Spleen (tissue), 7 donors: ENCODE data around the gene RHOF.

Source experiments
- POLR2A ChIP-seq, 3 donors: fragments of 450-650 bp; IDR thresholded peaks; one replicate each; pipeline ENCODE4 v1.5.1; 2017; ENCODE audit warnings: antibody characterized with exemption in 3 of 3, mild to moderate bottlenecking in 1 of 3
- TF ChIP-seq, protein P1 (sequence below), 11 experiments: fragments of 200-600 bp in 7 of 11; fragments of 450-650 bp in 4 of 11; sonication (generic) in 4 of 11; IDR thresholded peaks in 8 of 11; conservative IDR thresholded peaks in 3 of 11; 1 replicate in 7 of 11; 2 replicates in 4 of 11; pipeline versions ENCODE4 v1.4.0 to v1.8.0; 2016 to 2021; ENCODE audit warnings: antibody characterized with exemption in 11 of 11, inconsistent platforms in 4 of 11, mild to moderate bottlenecking in 1 of 11
- donor health status: DM: no; HTN: no; CAD: no; lungs with moderate emphysema.
- donor health status: DM: no; HTN: no; CAD: no.
- donor health status: DM: no; HTN: no; CAD: no.

DNA sequence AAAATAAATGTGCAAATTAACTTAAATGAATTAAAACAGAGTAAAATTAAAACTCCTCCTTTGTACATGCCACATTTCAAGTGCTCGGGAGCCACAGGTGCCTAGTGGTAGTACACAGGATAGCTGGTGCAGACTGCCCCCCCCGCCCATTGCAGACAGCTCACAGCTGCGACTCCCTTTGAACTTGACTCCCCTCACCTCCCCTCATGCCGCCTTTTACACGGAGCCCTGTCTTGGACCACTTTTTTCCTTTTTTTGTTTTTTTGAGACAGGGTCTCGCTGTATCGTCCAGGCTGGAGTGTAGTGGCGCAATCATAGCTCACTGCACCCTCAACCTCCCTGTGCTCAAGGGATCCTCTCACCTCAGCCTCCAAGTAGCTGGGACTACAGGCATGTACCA is 21.8 kb upstream of the RHOF start:
- TF ChIP-seq, protein P1, sequence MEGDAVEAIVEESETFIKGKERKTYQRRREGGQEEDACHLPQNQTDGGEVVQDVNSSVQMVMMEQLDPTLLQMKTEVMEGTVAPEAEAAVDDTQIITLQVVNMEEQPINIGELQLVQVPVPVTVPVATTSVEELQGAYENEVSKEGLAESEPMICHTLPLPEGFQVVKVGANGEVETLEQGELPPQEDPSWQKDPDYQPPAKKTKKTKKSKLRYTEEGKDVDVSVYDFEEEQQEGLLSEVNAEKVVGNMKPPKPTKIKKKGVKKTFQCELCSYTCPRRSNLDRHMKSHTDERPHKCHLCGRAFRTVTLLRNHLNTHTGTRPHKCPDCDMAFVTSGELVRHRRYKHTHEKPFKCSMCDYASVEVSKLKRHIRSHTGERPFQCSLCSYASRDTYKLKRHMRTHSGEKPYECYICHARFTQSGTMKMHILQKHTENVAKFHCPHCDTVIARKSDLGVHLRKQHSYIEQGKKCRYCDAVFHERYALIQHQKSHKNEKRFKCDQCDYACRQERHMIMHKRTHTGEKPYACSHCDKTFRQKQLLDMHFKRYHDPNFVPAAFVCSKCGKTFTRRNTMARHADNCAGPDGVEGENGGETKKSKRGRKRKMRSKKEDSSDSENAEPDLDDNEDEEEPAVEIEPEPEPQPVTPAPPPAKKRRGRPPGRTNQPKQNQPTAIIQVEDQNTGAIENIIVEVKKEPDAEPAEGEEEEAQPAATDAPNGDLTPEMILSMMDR (IDR thresholded peaks at IDR 0.05 in 8 of 11, conservative IDR thresholded peaks at IDR 0.05 in 3 of 11): no peak
- no peak for TF ChIP-seq POLR2A (IDR thresholded peaks at IDR 0.05)
